Esophagus mucosa (tissue), 1 donor: Measurements from ENCODE around the gene TMEM151B. TPM values are rescaled to one million over a fixed set of nuclear protein-coding genes. Genes with fewer than 3 reads are reported as not detected.
"Not testable (repeated sequence)": the region's sequence is repeated elsewhere in the genome, so short reads cannot be mapped to it uniquely, and the experiment has no call there.

Source experiments
- ATAC-seq: fragments of 200-7000 bp; cut with Tn5 transposase; one replicate; pipeline ENCODE4 v1.9.1; 2020
- total RNA-seq: library from RNA; stranded (reverse); gene quantifications from one replicate; pipeline ENCODE4 v1.2.4, GENCODE V29; 2023
- donor health status: DM: yes; HTN: yes; CAD: no.

The TMEM151B gene
- total RNA-seq, result not detected

GRCh38 chr6:44269921-44270525 is at the start of gene TMEM151B:
TSS of gene TMEM151B (plus strand) at chr6:44270450. CDS start at chr6:44270743, 293 bp downstream.
- ATAC-seq, result no peak

- no peak for ATAC-seq
Observed at GRCh38 chr6:44220913-44221290, 49.3 kb upstream of the TMEM151B start.

- ATAC-seq, result peak; percentile 79
Observed at GRCh38 chr6:44221291-44221960, 48.8 kb upstream of the TMEM151B start.

- ATAC-seq, result no peak
Observed at GRCh38 chr6:44221961-44222335, 48.3 kb upstream of the TMEM151B start.

GRCh38 chr6:44222486-44223318 is 47.5 kb upstream of the TMEM151B start:
- ATAC-seq, result no peak

GRCh38 chr6:44223319-44224028 is 46.8 kb upstream of the TMEM151B start, which contains the start of gene SLC29A1:
TSS of gene SLC29A1 (plus strand) at chr6:44223595. CDS start at chr6:44227314, 3,719 bp downstream.
- peak; percentile 44 for ATAC-seq

GRCh38 chr6:44224029-44224964 is 46.0 kb upstream of the TMEM151B start:
- no peak for ATAC-seq

GRCh38 chr6:44224965-44225305 is 45.3 kb upstream of the TMEM151B start:
- no peak for ATAC-seq

GRCh38 chr6:44225579-44226325 is 44.5 kb upstream of the TMEM151B start:
- no peak for ATAC-seq

- no peak for ATAC-seq
Observed at GRCh38 chr6:44226368-44227147, 43.7 kb upstream of the TMEM151B start.

GRCh38 chr6:44227148-44227793 is 43.0 kb upstream of the TMEM151B start:
- no peak for ATAC-seq

GRCh38 chr6:44228031-44228430 is 42.2 kb upstream of the TMEM151B start:
- ATAC-seq, result no peak

GRCh38 chr6:44228433-44228832 is 41.8 kb upstream of the TMEM151B start:
- ATAC-seq, result no peak

- ATAC-seq, result no peak
Observed at GRCh38 chr6:44228836-44229235, 41.4 kb upstream of the TMEM151B start.

GRCh38 chr6:44229376-44230033 is 40.7 kb upstream of the TMEM151B start:
- ATAC-seq, result no peak

GRCh38 chr6:44230034-44230675 is 40.1 kb upstream of the TMEM151B start:
- no peak for ATAC-seq

- not testable (repeated sequence) for ATAC-seq
Observed at GRCh38 chr6:44231426-44231825, 38.8 kb upstream of the TMEM151B start.
